ENCODE data around the gene PDK2. TPM values are rescaled to one million over a fixed set of nuclear protein-coding genes. Genes with fewer than 3 reads are reported as not detected.

The PDK2 gene
- polyA plus RNA-seq, 1 experiment: 155 TPM

DNA sequence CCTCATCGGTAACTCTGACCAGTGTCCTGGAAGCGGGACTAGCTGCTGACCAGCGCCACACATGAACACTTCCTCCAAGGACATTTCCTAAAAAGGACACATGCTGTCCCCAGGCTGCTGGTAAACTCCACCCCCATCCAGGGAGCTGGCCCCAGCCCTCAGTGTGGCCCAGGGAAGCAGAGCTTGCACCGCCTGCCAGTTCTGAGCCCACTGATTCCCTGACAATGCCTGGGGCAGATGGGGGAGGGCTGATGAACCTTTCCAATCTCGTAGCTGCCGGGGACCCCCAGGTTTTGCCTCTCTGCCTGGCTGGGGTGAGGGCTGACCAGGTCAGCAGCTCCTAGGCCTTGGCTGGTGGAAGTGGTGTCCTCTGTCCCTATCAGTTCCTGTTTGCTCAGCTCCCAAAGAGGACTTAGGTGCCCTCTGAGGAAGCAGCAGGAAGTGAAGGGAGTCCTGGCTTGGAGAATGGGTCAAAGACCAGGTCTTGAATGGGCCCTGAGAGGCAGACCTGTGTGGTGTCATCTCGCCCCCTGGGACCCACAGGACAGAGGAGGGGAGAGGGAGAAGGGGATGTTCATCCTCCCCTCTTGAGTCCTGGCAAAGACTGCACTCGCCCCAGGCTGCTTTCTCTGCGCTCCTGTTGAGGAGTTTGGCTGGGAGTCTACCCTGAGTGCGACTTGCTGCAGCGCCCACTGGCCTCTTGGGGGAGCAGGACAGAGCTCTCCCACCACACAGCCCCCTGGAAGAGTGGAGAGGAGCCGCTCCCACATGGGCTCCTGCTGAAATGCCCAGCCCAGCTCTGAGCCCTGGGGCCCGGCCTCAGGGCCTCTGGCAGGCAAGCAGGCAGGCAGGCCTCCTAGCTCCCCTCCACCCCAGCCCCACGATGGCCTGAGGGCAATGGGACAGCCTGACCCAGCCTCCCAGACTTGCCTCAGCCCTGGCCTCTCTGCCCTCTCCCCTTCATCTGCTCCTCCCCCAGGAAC, 16.8 kb downstream of the PDK2 start:
- ChIA-PET POLR2A (no interaction called here), CTCF (interaction anchor here (0.8 to 9.0 kb wide), 13 partner anchors 8 to 185 kb away, joined by 3 to 53 read pairs (median 4); no protein-coding TSS in a partner anchor)
- TF ChIP-seq, protein P1, sequence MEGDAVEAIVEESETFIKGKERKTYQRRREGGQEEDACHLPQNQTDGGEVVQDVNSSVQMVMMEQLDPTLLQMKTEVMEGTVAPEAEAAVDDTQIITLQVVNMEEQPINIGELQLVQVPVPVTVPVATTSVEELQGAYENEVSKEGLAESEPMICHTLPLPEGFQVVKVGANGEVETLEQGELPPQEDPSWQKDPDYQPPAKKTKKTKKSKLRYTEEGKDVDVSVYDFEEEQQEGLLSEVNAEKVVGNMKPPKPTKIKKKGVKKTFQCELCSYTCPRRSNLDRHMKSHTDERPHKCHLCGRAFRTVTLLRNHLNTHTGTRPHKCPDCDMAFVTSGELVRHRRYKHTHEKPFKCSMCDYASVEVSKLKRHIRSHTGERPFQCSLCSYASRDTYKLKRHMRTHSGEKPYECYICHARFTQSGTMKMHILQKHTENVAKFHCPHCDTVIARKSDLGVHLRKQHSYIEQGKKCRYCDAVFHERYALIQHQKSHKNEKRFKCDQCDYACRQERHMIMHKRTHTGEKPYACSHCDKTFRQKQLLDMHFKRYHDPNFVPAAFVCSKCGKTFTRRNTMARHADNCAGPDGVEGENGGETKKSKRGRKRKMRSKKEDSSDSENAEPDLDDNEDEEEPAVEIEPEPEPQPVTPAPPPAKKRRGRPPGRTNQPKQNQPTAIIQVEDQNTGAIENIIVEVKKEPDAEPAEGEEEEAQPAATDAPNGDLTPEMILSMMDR (IDR thresholded peaks at IDR 0.05; ENCODE audit: insufficient read depth, low read depth, low read length): no peak
- DNase-seq (ENCODE audit: low read depth): no peak
- Histone ChIP-seq H3K4me3 (ENCODE audit: low read depth, low read length) (no peak overlapping the region), H3K36me3 (ENCODE audit: control insufficient read depth, insufficient read depth, low read length) (peaks cover 12% of the 10 kb centered on the region), H3K27me3 (ENCODE audit: control insufficient read depth, insufficient read depth, low read length) (no peaks in the 10 kb centered on the region)

DNA sequence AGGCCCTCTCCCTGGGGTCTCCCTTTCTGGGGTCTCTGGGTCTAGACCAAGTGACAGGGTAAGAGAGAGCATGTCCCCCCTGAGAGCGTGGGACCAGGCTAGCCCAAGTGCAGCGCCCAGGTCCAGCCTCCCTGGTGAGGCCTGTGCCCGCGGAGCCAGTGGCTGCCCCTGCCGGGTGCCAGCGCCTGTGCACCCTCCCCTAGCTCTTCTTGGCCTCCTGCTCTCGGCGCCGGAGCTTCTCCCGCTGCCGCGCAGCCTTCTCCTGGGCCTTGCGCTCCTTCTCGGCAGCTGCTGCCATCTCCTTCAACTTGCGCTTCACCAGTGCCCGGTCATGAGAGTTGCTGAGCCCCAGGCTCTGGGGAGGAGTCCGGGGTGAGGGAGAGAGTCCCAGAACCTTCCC, 17.5 kb downstream of the PDK2 start:
- Histone ChIP-seq H3K4me3 (ENCODE audit: low read depth, low read length) (no peak overlapping the region), H3K36me3 (ENCODE audit: control insufficient read depth, insufficient read depth, low read length) (peaks cover 11% of the 10 kb centered on the region), H3K27me3 (ENCODE audit: control insufficient read depth, insufficient read depth, low read length) (no peaks in the 10 kb centered on the region)
- TF ChIP-seq, protein P1 (IDR thresholded peaks at IDR 0.05; ENCODE audit: insufficient read depth, low read depth, low read length): no peak
- no peak for DNase-seq (ENCODE audit: low read depth)
- CTCF ChIA-PET: interaction anchor here (1.2 to 9.0 kb wide), 12 partner anchors 9 to 184 kb away, joined by 3 to 53 read pairs (median 8); no protein-coding TSS in a partner anchor
- POLR2A ChIA-PET: no interaction called here

DNA sequence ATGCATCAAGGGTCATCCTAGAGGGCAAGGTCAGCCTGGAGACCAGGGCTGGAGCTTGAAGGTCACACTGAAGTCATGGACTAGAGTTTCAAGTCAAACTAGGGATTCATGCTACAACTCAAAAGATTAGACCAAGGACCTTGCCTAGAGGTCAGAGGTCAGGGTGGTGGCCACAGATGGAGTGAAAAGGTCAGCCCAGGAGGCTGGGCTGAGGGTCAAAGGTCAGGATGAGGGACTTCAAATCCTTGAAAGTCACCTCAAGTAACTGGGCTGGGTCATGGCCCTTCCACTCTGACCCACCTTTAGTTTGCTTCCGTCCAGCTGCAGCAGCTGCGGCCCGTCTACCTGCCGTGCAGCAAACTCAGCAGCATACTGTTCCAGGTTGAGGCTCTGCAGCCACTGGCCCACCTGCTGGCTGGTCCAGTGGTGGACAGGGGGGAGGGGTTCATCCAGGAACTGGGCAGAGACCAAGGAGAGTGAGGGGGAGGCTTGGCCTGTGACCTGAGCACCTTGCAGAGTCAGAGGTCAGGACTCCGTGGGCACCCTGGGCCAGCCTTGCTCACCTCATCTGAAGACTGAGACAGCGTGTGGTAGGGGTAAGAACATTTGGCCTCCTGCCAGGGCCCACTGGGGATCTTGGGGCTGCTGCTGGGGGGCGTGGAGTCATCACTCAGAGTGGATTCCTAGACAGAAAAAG, 18.6 kb downstream of the PDK2 start:
- Histone ChIP-seq H3K27me3 (ENCODE audit: control insufficient read depth, insufficient read depth, low read length) (no peaks in the 10 kb centered on the region), H3K36me3 (ENCODE audit: control insufficient read depth, insufficient read depth, low read length) (peaks cover 10% of the 10 kb centered on the region), H3K4me3 (ENCODE audit: low read depth, low read length) (no peak overlapping the region)
- CTCF ChIA-PET: interaction anchor here (1.1 to 9.0 kb wide), 14 partner anchors 9 to 183 kb away, joined by 3 to 53 read pairs (median 6); no protein-coding TSS in a partner anchor
- POLR2A ChIA-PET: no interaction called here
- no peak for DNase-seq (ENCODE audit: low read depth)
- TF ChIP-seq, protein P1 (IDR thresholded peaks at IDR 0.05; ENCODE audit: insufficient read depth, low read depth, low read length): no peak

DNA sequence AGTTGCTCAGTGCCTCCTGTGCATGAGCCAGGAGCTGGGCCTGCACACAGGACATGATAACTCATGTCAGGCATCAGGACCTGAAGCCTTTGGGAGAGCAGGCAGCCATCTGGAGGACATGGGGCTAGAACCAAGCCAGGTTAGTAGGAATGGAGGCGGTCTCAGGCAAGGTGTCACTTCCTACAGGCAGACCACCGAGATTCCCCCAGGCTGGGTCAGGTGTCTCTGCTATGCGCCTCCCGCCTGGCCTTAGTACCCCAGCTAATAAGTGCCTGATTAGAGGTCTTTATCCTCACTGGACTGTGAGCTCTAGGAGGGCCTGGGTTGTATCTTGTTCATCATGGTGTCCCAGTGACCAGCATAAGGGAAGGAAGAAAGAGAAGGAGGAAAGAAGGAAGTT, 19.2 kb downstream of the PDK2 start:
- POLR2A ChIA-PET: no interaction called here
- TF ChIP-seq, protein P1 (IDR thresholded peaks at IDR 0.05; ENCODE audit: insufficient read depth, low read depth, low read length): no peak
- CTCF ChIA-PET: interaction anchor here (0.6 to 9.0 kb wide), 17 partner anchors 8 to 283 kb away, joined by 3 to 53 read pairs (median 4); partner anchors contain the start of genes LRRC59 and SGCA

More for the DNA sequence above, 19.2 kb downstream of the PDK2 start:
- no peak for DNase-seq (ENCODE audit: low read depth)
- Histone ChIP-seq H3K36me3 (ENCODE audit: control insufficient read depth, insufficient read depth, low read length) (peaks cover 7% of the 10 kb centered on the region), H3K27me3 (ENCODE audit: control insufficient read depth, insufficient read depth, low read length) (peaks cover 1% of the 10 kb centered on the region), H3K4me3 (ENCODE audit: low read depth, low read length) (no peak overlapping the region)
